Left lobe of liver (tissue), 2 donors: ENCODE data around the gene NUAK1. TPM values are rescaled to one million over a fixed set of nuclear protein-coding genes. Genes with fewer than 3 reads are reported as not detected.

Experiments used
- ATAC-seq: fragments of 200-7000 bp; cut with Tn5 transposase; one replicate; pipeline ENCODE4 v1.9.1; 2020; ENCODE audit warnings: mild to moderate bottlenecking, moderate library complexity
- DNase-seq: peaks from one replicate; pipeline ENCODE4 v3.0.0-alpha.2; 2020; ENCODE audit warnings: low spot score
- total RNA-seq: library from RNA; stranded (reverse); gene quantifications from one replicate; pipeline ENCODE4 v1.2.1, GENCODE V29; 2021
- donor health status: DM: no; HTN: no; CAD: no; lungs with moderate emphysema.
- donor health status: DM: no; HTN: yes; CAD: no.

Gene NUAK1
- total RNA-seq, 1 donor from 2014 or later, result 3.4 TPM

DNA sequence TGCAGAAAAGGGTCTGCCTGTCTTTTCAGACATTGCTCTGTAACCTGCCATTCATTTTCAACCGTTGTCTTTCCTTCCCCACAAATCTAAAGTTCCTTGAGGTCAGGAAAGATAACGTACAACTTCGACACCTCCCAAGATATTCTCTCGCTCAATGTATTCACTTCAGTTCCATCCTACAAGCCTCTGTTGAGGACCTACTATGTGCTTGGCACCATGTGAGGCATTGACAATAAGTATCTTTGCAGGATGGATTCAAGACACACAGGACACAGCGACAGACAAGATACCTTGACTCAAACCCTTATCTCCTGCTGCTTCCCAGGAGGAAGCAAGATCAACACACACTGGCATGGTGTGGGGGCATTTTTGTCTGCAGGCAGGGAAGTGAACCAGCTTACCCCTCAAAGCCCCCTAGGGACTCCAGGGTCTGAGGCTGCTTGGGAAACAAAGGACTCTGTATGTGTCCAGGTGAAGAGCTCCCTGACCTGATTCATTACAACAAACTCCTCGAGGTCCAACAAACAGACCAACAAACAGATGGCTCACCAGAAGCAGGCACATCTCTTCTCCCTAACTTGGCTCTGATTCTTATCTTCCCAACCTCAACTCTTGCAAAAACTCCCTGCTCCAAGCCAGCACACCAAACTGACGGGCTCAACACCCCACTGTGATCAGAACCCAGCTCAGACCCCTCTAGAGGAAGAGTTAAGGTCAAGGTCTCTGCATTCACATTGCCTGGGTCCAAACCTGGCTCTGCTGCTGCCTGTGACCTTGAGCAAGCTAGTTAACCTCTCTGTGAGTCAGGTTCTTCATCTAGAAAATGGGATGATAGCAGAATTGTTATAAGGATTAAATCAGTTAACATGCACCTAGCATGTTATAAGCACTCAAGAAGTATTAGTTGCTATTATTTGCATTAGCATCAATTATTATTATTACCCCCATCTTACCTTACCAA, 6.3 kb downstream of the NUAK1 start:
- DNase-seq (no peak), ATAC-seq (no peak)

DNA sequence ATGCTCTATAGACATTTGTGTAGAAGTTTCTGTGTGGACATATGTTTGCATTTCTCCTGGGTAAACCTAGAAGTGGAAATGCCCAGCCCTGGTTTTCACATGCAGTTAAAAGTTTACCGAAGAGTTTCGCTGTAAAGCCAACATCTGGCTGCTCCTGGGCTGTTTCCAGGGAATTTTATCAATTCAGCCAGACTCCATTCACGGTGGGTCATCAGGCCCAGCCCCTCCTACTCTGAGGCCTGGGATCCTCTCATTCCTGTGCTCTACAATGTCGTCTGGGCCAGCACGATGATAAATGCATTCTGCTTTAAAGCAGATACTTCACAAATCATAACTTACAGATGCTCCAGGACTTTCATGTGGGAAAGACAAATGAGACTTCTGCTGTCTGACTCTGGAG, 7.1 kb downstream of the NUAK1 start:
- ATAC-seq (no peak), DNase-seq (no peak)

DNA sequence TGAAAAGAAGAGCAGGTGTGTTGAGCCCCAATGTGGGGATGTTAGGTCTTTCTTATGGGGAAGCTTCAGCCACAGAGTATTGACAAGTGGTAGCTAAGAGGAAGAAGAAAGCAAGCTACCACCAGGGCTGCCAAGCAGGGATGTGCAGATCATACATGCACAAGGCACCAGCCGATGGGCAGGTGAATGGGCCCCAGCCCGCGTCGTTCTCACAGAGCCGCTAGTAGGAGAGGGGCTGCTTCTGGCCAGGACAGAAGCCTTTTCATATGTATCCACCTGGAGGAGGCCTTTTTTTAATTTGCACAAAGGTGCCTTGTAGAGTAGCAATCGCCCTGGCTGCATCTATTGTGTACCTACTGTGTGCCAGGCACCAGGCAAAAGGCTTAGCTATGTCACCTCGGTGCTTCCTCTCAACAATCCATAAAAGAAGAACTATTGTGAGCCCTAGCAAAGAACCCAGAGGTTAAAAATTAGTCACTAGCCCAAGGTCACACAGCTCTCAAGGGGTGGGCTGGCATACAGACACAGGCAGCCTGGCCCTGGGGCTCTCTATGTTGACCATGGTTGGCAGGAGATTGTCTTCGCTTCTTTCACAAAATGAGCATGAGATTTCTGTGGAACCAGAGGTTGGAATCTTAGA, 8.2 kb downstream of the NUAK1 start:
- DNase-seq, result no peak
- no peak for ATAC-seq

DNA sequence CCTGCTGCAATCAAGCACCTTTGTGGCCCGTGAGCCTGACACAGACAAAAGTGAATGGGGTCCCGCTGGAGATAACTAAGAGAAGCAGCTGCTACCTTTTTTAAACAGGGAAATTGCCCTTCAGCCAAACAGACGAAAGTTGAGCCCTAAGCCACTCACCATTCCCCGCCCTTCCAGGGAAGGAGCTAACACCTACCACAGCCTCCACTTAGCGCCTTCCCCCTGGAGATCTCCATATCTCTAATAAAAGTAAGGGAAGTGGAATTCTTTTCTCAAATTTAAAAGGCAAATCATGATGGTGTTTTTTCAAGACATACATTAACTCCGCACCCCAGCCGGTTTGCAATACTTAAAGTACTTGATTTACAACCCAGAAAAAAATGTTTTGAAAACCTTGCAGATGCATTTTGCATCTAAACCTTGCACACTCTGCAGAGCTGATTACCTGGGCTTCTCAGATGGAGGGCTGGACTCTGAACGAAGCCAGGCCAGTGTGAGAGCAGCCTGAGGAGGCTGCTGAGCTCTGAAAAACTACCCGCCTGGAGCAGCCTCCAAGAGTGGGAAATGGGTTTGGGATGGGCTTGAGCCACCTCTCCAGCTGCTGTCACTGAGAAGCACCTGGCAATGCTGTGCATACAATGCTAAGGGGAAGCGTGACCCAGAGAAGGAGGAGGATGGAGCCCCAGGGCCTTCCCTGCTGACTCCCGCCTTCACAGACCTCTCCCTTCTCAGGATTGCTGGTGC, 10.0 kb downstream of the NUAK1 start:
- DNase-seq, result no peak
- ATAC-seq, result no peak

DNA sequence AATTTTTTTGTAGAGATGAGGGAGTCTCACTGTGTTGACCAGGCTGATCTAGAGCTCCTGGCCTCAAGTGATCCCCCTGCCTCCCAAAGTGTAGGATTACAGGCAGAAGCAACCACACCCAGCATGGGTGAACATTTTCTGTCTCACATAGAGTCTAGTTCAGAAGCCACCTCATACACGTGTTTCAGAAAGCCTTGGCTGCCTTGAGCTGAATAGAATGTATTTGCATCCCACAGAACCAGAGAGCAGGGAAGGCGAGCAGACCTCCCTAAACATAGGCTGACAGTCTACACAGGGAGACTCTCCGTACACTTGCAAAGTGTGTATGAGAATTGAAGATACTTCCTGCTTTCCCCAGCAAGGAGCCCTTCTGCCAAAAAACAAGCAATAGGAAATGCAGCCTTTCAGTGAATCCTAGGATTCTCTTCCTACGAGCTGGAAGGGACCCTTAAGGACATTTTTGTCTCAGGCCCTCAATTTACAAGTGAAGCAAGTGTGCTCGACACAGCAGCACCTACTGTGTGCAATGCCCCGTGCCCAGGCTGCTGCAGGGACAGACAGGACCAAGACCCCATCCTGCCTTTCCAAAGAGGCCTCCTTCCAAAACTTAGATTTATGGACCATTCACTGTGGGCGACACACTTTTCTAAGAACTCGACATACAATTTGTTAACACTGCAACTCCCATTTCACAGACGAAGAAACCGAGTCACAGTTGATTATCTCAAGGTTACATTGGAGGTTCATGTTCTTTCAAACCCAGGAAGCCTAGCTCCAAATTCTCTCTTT, 11.2 kb downstream of the NUAK1 start:
- peak; percentile 14 for ATAC-seq

DNA sequence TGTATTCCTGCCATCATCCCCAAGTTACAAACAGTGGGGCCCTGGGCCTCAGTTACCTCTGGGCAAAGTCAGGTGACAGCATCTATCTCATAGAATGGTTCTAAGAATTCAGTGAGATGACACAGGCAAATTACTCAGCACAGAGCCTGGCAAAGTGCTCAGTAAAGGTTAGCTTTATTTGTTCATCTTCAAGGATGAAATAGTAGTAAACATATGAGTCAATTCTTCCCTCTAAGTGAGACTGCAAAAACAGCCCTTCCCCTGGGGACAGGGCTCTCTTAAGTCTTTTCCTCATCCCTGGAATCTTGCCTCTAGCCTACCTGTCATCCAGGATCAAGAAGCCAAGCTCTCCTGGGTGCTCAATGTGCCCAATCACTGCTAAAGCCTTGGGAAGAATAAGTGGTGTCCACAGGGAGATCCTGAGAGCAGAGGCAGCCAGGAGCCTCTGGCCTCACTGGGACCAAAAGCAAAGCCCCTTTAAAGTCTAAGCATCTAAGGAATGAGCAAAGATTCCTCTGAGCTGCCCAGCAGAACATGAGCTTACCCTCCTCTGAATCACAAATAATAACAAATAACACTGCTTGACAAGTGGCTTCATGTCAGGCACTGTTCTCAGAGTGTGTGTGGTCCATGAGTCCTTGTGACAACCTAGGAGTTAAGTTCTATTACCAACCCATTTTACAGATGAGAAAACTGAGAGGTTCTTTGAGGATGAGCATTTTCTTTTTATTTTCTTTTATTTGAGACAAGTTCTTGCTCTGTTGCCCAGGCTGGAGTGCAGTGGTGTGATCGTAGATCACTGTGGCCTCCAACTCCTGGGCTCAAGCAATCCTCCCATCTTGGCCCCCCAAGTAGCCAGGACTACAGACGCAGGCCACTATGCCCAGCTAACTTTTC, 12.1 kb downstream of the NUAK1 start:
- no peak for DNase-seq
- no peak for ATAC-seq

More for the DNA sequence above, 11.2 kb downstream of the NUAK1 start:
- DNase-seq, result no peak

DNA sequence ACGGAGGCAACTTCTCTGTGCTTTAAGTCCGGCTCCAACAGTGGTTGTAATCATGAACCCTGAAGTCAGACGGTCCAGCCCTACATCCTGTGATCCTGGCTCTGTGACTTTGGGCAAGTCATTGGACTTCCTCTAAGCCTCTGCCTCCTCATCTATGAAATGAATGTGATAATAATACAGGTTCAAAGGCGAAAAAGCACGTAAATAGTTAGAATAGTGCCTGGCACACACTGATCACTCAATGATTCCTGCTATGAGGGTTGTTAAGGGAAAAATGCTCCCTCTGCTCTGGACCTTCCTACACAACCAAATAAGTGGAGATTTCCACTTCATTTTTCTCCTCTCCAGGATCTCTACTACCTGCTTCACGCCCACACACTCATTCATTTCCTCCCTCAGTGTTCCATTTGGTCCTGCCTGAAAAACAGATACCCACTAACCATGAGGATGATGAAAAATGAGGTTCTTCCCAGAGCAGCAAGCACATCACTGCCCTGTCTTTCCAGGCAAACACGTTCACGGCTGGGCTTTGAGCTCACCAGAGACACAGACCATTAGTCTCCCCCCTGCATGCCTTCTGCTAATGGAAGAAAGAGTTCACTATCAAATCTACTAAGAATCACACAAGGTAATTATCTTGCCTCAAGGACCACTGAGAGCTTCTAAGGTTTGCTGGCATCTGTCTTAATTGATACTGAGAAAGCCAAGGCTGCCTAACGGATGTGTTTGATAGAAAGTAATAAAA, 13.2 kb downstream of the NUAK1 start:
- ATAC-seq (no peak), DNase-seq (no peak)

DNA sequence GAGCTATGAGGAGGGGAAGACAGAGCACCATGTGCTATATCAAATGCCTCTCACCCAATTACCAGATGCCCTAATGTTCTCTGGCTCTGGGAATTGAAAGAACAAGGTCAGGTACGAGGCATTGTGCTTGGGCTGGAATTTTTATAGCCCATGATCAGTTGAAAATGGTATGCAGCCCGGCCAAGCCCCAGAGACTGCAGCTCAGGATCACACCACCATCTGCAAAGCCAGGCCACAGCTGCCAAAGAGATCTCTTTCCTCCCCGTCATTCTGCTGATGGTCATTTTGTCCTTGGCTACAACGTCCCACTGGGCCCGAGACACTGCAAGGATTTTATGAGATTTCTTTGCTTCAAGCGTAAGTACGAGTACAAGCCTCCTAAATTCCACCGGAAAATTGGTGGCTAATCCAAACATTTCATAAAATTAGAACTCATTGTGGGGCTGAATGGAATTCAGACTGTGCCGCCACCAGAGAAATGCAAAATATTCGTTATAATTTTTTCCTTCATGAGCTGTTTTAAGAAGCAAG, 15.1 kb downstream of the NUAK1 start:
- DNase-seq (no peak), ATAC-seq (no peak)

DNA sequence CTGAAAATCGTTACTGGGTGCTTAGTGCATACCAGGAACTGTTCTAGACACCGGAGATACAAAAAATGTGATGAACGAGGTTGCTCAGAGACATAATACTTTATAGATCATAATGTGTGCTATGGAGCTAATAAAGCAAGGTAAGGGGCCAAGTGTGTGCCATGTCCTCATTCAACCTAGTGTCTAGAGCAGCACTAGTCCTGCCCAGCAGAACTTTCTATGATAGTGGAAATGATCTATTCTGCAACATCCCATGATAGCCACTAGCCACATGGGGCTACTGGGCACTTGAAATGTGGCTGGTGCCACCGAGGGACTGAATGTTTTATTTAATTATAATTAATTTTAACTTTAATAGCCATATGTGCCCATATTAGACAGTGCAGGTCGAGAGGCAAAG, 15.6 kb downstream of the NUAK1 start:
- no peak for ATAC-seq
- no peak for DNase-seq

DNA sequence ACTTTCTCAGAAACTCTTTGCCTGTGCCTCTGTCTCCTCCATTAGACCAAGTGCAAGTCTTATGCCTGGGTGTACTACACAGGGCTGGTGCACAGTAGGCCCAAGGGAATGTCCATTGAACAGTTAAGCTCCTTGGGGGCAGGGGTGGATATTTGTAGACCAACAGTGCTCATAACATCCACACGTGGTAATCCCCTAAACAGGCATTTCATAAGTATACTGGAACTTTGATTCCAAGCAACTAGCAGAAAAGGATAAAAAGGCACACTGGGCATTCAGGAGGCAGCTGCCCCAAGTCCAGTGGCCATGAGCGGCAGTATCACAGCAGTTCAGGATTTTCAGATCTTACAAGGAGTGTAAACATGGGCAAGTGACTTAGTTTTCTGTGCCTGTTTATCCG, 16.8 kb downstream of the NUAK1 start:
- no peak for DNase-seq
- no peak for ATAC-seq

DNA sequence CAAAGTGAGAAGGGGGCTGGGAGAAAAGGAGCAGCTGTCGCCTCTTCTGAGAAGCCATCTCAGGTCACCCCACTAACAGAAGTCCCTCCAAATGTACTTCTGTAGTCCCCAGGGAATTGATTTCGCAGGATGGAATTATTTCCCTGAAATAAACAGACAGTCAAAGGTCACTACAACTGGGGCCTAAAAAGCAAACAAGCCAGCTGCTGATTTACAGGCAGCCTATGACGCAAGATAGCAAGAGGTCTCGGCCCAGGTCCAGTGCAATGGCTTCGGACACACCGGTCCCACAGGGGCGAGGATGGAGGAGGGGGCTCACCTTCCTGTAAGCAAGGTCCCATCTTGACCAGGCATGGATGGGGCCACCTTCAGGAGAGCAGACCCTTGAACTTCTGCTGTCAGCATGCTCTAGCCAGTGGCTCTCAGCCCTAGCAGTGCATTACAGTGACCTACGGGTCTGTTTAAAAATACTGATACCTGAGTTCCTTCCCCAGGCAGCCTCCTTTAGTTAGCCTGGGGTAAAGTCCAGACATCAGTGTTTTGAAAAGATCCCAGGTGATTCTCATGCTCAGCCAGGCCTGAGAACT, 18.1 kb downstream of the NUAK1 start:
- ATAC-seq, result peak; percentile 86
- DNase-seq, result peak; percentile 91

DNA sequence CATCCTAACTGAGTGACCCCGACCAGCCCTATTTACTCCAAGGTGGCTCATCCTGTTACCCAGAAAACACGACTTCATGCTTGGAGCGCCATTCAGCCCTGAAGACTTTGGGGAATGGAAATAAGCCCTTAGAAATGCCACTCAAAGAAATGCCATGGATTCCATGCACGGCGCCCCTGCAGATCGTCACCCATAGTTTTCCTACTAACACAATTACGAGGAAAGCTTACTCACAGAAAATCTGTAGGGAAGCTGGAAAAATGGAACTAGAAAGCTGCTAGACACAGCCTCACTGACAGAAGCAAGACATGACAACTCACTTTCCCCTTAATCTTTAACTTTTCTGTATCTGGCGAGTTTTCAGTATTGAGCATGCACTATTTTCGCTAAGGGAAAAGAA, 19.5 kb downstream of the NUAK1 start:
- ATAC-seq (no peak), DNase-seq (no peak)

DNA sequence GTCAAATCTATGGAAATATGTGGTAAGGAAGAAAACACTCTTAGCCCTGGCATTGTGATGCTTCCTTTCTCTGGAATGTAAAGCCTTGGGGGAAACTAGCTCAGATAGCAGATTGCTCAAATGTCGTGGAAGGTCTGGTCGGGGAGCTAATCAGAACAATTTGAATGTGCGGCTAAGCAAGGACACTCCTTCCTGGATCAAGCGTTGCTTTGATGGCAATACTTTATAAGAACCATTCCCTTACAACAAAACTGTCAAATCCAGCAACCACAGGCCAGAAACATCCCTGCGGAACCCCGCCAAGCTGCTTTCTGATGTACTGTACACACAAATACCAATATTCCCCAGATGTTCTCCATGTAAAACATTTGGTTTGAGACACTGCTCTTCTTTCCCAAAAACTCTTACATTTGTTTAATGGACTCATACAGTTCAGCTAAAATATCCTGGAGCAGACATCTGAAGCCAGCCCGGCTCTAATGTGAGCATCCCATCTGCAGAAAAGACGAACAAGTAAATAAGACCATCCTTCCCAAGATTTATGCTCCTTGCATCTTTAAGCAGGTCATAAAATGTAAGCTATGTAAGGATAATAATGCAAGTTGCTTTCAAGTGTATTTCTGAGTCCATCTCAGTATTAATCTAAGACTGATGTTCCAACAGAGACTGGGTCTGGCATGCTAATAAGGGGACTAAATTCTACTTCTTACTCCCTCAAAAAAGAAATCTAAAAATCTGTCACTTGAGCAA, 20.2 kb downstream of the NUAK1 start:
- DNase-seq, result no peak
- ATAC-seq, result no peak

DNA sequence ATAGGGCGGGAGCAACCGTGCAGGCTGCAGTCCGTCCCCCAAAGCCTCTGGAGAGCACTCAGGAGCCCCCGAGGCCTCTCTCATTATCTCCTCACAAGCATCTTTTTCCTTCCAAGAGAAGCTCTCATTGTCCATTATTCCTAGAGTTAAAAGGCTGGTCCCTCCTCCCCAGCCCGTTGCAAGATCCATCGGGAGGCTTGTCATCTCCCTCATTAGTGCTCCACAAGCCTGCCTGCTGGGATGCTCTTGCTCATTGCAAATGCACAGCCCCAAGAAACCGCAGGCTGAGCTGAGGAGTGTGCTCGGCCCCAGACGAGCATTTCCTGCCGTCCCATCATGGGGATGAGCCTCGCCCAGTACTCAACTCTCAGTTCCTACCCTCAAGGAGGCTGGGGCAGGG, 23.3 kb downstream of the NUAK1 start:
- no peak for ATAC-seq
- DNase-seq, result no peak

DNA sequence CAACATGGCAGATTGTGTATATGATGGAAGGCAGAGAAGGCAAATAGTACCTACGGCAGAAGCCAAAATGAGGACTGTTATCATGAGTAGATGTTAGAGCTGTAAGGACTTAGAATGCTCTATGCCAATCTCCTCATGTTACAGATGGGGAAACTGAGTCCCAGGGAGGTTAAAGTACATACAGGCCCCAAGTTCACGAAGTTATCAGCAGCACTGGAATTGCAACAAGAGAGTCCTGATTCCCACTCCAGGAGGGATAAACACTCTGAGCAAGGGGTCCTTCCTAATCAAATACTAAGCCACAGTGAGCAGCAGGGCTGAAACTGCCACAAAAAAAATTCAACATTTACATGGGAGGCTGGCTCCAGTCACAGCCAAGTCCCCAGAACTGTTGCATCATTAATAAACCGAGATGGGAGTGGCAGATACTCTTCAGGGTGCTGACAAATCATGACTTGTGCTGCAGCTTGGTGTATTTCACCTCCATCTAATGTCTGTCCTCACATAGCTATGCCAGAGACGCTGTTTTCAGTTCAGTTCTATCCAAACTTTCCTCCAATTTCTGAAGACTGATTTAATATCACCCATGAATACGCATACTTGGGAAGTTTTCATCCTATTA, 24.2 kb downstream of the NUAK1 start:
- DNase-seq (no peak), ATAC-seq (no peak)

DNA sequence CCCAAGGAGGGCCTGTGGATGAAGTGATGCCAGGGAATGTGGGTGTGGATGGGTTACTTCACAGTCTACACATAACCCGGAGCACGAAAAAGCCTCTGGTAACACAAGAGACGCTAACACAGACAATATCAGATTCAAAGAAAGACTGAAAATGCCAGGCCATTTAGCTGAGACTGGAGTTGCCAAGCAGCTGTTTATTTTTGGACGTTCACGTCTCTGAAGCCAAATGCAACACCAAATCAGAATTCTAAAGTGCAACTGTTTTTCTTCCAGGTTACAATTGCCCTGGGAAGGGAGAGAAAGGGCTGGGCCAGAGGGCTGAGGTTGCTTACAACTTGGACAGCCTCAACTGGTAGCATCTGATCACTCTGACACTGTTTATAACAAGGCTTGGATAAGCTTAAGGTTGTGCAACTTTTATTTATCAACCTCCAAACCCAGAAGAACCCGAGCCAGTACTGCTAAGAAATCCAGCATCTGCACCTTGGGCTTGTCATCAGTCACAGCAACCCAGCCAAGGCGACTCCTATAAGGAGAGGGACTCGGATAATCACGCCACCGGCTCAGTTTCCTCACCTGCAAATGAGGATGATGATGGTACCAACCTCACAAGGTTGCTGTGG, 24.8 kb downstream of the NUAK1 start:
- peak; percentile 55 for DNase-seq
- peak; percentile 72 for ATAC-seq

DNA sequence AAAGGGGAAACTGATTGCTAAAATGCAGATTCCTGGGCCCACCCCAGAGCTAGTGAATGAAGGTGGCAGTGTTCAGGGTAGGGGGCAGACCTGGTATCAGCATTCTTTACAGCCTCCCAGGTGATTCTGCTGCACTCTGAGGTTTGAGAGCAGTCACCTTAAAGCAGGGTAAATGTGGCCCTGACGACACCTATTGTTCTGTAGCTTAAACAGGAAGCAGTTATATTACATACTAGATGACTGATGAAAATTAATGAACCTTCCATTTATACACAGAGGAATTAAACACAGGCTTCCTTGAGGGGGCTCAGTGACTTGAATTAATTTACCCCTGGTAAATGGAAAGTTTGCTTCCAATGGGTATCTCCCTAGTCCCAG, 25.3 kb downstream of the NUAK1 start:
- ATAC-seq (no peak), DNase-seq (no peak)
